Keratinocyte (primary cell): ENCODE data around the gene MARCHF9. TPM values are rescaled to one million over a fixed set of nuclear protein-coding genes. Genes with fewer than 3 reads are reported as not detected.

Experiments used
- DNase-seq: peaks from one replicate; pipeline ENCODE4 v3.0.0-alpha.2; 2011; ENCODE audit warnings: low read depth, missing footprints, low spot score
- FAIRE-seq: peaks from 2 replicates; lab custom pipeline; 2011; peaks lifted over from hg19 to GRCh38; lab: Jason Lieb, UNC
- H2AFZ ChIP-seq: 2 replicates; pipeline ENCODE4 v1.6.0; 2012; ENCODE audit warnings: low read length, control low read depth, inconsistent platforms; ENCODE audit not compliant: control insufficient read depth
- H3K27ac ChIP-seq: 2 replicates; pipeline ENCODE4 v1.5.1; 2011; ENCODE audit warnings: low read length; ENCODE audit not compliant: control insufficient read depth, insufficient read depth
- H3K27me3 ChIP-seq: 3 replicates; pipeline ENCODE4 v1.6.0; 2011; ENCODE audit warnings: low read length; ENCODE audit not compliant: control insufficient read depth, insufficient read depth; ENCODE audit errors: extremely low read depth
- H3K36me3 ChIP-seq, 2 experiments: 2 replicates in 1 of 2; 3 replicates in 1 of 2; pipeline ENCODE4 v1.5.1; 2011; ENCODE audit warnings: low read length in 2 of 2, mild to moderate bottlenecking in 1 of 2; ENCODE audit not compliant: control insufficient read depth in 2 of 2, insufficient read depth in 2 of 2; ENCODE audit errors: extremely low read depth in 1 of 2
- H3K4me1 ChIP-seq: 3 replicates; pipeline ENCODE4 v1.5.1; 2011; ENCODE audit warnings: low read length; ENCODE audit not compliant: control insufficient read depth, insufficient read depth; ENCODE audit errors: extremely low read depth
- H3K4me2 ChIP-seq: 3 replicates; pipeline ENCODE4 v1.6.0; 2011; ENCODE audit warnings: low read depth, low read length; ENCODE audit not compliant: control insufficient read depth, insufficient read depth; ENCODE audit errors: extremely low read depth
- H3K4me3 ChIP-seq, 3 experiments: fragments of 200-600 bp in 1 of 3; sonication (generic) in 1 of 3; 2 replicates in 2 of 3; 3 replicates in 1 of 3; pipeline ENCODE4 v1.5.1; 2011 to 2016; ENCODE audit warnings: low read length in 3 of 3, mild to moderate bottlenecking in 3 of 3, control low read depth in 2 of 3, inconsistent platforms in 1 of 3, low read depth in 1 of 3, mixed read lengths in 1 of 3, mixed run types in 1 of 3, moderate library complexity in 1 of 3; ENCODE audit not compliant: control insufficient read depth in 2 of 3, insufficient read depth in 2 of 3; ENCODE audit errors: extremely low read depth in 1 of 3
- H3K79me2 ChIP-seq: 2 replicates; pipeline ENCODE4 v1.6.0; 2012; ENCODE audit warnings: low read length; ENCODE audit not compliant: control insufficient read depth, insufficient read depth
- H3K9ac ChIP-seq: 3 replicates; pipeline ENCODE4 v1.6.0; 2011; ENCODE audit warnings: low read length; ENCODE audit not compliant: control insufficient read depth, insufficient read depth; ENCODE audit errors: extremely low read depth
- H3K9me1 ChIP-seq: 3 replicates; pipeline ENCODE4 v1.6.0; 2011; ENCODE audit warnings: low read length; ENCODE audit not compliant: control insufficient read depth, insufficient read depth; ENCODE audit errors: extremely low read depth
- H3K9me3 ChIP-seq: 2 replicates; pipeline ENCODE4 v1.5.1; 2012; ENCODE audit warnings: low read depth, low read length; ENCODE audit not compliant: control insufficient read depth
- H4K20me1 ChIP-seq: 3 replicates; pipeline ENCODE4 v1.6.0; 2011; ENCODE audit warnings: low read length; ENCODE audit not compliant: control insufficient read depth, insufficient read depth; ENCODE audit errors: extremely low read depth
- EZH2 ChIP-seq: IDR thresholded peaks from one replicate; pipeline ENCODE4 v1.6.1; 2012; ENCODE audit warnings: inconsistent platforms, mild to moderate bottlenecking, low read length, moderate library complexity
- dilution Hi-C: fragments of 300-500 bp; cut with MboI; formaldehyde crosslinking; loops from one replicate; pipeline ENCODE4 v1.7.0; 2020; ENCODE audit warnings: low sequenced_read_pairs; ENCODE audit not compliant: extremely low pct_ligation_motif_present
- polyA plus RNA-seq, 5 experiments: library from polyadenylated mRNA; depleted of rRNA in 3 of 5; stranded (reverse) in 3 of 5; stranded (forward) in 1 of 5; unstranded in 1 of 5; fragments of >200 nt; gene quantifications; 1 replicate in 1 of 5; 2 replicates in 3 of 5; 3 replicates in 1 of 5; pipeline versions ENCODE4 v1.2.1 to v1.2.3, GENCODE V29; 2011 to 2012; ENCODE audit warnings: missing spikeins in 2 of 5, low read depth in 1 of 5, low replicate concordance in 1 of 5
- TF ChIP-seq, protein P1 (sequence below), 3 experiments: IDR thresholded peaks in 1 of 3; conservative IDR thresholded peaks in 1 of 3; optimal IDR thresholded peaks in 1 of 3; 2 replicates in 2 of 3; 3 replicates in 1 of 3; pipeline versions ENCODE3 to v1.5.1; 2011; ENCODE audit warnings: low read length in 3 of 3, mild to moderate bottlenecking in 3 of 3, moderate library complexity in 2 of 3, control low read depth in 1 of 3, inconsistent platforms in 1 of 3; ENCODE audit not compliant: insufficient read depth in 2 of 3; ENCODE audit errors: extremely low read depth in 1 of 3

The MARCHF9 gene
- polyA plus RNA-seq, 1 donor (not counting 4 experiments of a cell fraction or from before 2014, with no cell fraction given) = 10.9 TPM

DNA sequence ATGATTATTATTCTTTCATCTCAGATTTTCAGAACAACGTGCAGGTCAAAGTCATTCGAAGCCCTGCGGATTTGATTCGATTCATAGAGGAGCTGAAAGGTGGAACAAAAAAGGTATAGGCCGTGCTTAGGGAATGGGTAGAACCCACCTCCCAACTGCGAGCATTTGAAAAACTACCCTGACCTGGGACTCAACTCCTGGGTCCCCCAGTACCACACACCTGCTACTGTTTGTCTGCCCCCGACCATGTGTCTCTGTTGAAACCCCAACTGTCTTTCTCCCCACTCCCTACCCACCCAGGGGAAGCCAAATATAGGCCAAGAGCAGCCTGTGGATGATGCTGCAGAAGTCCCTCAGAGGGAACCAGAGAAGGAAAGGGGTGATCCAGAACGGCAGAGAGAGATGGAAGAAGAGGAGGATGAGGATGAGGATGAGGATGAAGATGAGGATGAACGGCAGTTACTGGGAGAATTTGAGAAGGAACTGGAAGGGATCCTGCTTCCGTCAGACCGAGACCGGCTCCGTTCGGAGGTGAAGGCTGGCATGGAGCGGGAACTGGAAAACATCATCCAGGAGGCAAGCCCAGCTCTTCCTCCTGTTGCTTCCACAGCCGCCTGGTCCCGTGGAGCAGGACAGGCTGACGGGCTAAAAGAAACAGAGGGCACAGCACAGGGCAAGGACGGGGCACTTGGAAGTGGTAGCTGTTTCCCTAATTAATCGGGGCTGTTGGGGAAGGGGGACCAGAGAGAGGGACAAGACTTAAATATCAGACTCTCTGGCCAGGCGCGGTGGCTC lies 36.9 kb upstream of the MARCHF9 start:
- no peak for TF ChIP-seq EZH2
- TF ChIP-seq, protein P1, sequence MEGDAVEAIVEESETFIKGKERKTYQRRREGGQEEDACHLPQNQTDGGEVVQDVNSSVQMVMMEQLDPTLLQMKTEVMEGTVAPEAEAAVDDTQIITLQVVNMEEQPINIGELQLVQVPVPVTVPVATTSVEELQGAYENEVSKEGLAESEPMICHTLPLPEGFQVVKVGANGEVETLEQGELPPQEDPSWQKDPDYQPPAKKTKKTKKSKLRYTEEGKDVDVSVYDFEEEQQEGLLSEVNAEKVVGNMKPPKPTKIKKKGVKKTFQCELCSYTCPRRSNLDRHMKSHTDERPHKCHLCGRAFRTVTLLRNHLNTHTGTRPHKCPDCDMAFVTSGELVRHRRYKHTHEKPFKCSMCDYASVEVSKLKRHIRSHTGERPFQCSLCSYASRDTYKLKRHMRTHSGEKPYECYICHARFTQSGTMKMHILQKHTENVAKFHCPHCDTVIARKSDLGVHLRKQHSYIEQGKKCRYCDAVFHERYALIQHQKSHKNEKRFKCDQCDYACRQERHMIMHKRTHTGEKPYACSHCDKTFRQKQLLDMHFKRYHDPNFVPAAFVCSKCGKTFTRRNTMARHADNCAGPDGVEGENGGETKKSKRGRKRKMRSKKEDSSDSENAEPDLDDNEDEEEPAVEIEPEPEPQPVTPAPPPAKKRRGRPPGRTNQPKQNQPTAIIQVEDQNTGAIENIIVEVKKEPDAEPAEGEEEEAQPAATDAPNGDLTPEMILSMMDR (optimal IDR thresholded peaks at IDR 0.05 in 1 of 3, IDR thresholded peaks at IDR 0.05 in 1 of 3, conservative IDR thresholded peaks at IDR 0.05 in 1 of 3; ENCODE audit: extremely low read depth in 1 of 3, insufficient read depth in 2 of 3, low read length in 3 of 3) = no peak
- Histone ChIP-seq H3K9me1 (no peaks in the 10 kb centered on the region), H3K9me3 (no peaks in the 10 kb centered on the region), H3K79me2 (no peaks in the 10 kb centered on the region), H3K27ac (no peak overlapping the region), H3K9ac (no peak overlapping the region), H3K36me3 (peaks cover 9 to 16% of the 10 kb centered on the region in 2 experiments), H3K4me3 (no peak overlapping the region), H2AFZ (no peak overlapping the region), H4K20me1 (no peaks in the 10 kb centered on the region), H3K27me3 (no peaks in the 10 kb centered on the region), H3K4me1 (no peaks in the 10 kb centered on the region), H3K4me2 (no peak overlapping the region)
- dilution Hi-C loops = no loop called here
- FAIRE-seq (no peak), DNase-seq (no peak)

GRCh38 chr12:57718641-57719528 lies 36.0 kb upstream of the MARCHF9 start:
- H3K9me3 ChIP-seq = no peaks in the 10 kb centered on the region
- no peaks in the 10 kb centered on the region for H3K9me1 ChIP-seq
- no peaks in the 10 kb centered on the region for H3K4me1 ChIP-seq
- no peak overlapping the region for H3K4me2 ChIP-seq
- H3K9ac ChIP-seq = no peak overlapping the region
- H3K79me2 ChIP-seq = no peaks in the 10 kb centered on the region
- H3K27ac ChIP-seq = no peak overlapping the region
- FAIRE-seq (no peak), DNase-seq (no peak)
- H3K36me3 ChIP-seq = peaks cover 5 to 16% of the 10 kb centered on the region in 2 experiments
- no peak overlapping the region for H2AFZ ChIP-seq
- TF ChIP-seq EZH2 = no peak
- TF ChIP-seq, protein P1 (optimal IDR thresholded peaks at IDR 0.05 in 1 of 3, IDR thresholded peaks at IDR 0.05 in 1 of 3, conservative IDR thresholded peaks at IDR 0.05 in 1 of 3; ENCODE audit: extremely low read depth in 1 of 3, insufficient read depth in 2 of 3, low read length in 3 of 3) = no peak
- dilution Hi-C loops = no loop called here
- no peaks in the 10 kb centered on the region for H3K27me3 ChIP-seq
- H4K20me1 ChIP-seq = no peaks in the 10 kb centered on the region
- no peak overlapping the region for H3K4me3 ChIP-seq
